Keratinocyte (primary cell): ENCODE results near the gene PPP1CB. TPM values are rescaled to one million over a fixed set of nuclear protein-coding genes. Genes with fewer than 3 reads are reported as not detected.
A peak's percentile ranks its signal among the peaks of the same experiment; 100 is the strongest.

Source experiments
- DNase-seq: peaks from one replicate; pipeline ENCODE4 v3.0.0-alpha.2; 2011; ENCODE audit warnings: low read depth, missing footprints, low spot score
- FAIRE-seq: peaks from 2 replicates; lab custom pipeline; 2011; peaks lifted over from hg19 to GRCh38; lab: Jason Lieb, UNC
- H2AFZ ChIP-seq: 2 replicates; pipeline ENCODE4 v1.6.0; 2012; ENCODE audit warnings: low read length, control low read depth, inconsistent platforms; ENCODE audit not compliant: control insufficient read depth
- H3K27ac ChIP-seq: 2 replicates; pipeline ENCODE4 v1.5.1; 2011; ENCODE audit warnings: low read length; ENCODE audit not compliant: control insufficient read depth, insufficient read depth
- H3K27me3 ChIP-seq: 3 replicates; pipeline ENCODE4 v1.6.0; 2011; ENCODE audit warnings: low read length; ENCODE audit not compliant: control insufficient read depth, insufficient read depth; ENCODE audit errors: extremely low read depth
- H3K36me3 ChIP-seq, 2 experiments: 2 replicates in 1 of 2; 3 replicates in 1 of 2; pipeline ENCODE4 v1.5.1; 2011; ENCODE audit warnings: low read length in 2 of 2, mild to moderate bottlenecking in 1 of 2; ENCODE audit not compliant: control insufficient read depth in 2 of 2, insufficient read depth in 2 of 2; ENCODE audit errors: extremely low read depth in 1 of 2
- H3K4me1 ChIP-seq: 3 replicates; pipeline ENCODE4 v1.5.1; 2011; ENCODE audit warnings: low read length; ENCODE audit not compliant: control insufficient read depth, insufficient read depth; ENCODE audit errors: extremely low read depth
- H3K4me2 ChIP-seq: 3 replicates; pipeline ENCODE4 v1.6.0; 2011; ENCODE audit warnings: low read depth, low read length; ENCODE audit not compliant: control insufficient read depth, insufficient read depth; ENCODE audit errors: extremely low read depth
- H3K4me3 ChIP-seq, 3 experiments: fragments of 200-600 bp in 1 of 3; sonication (generic) in 1 of 3; 2 replicates in 2 of 3; 3 replicates in 1 of 3; pipeline ENCODE4 v1.5.1; 2011 to 2016; ENCODE audit warnings: low read length in 3 of 3, mild to moderate bottlenecking in 3 of 3, control low read depth in 2 of 3, inconsistent platforms in 1 of 3, low read depth in 1 of 3, mixed read lengths in 1 of 3, mixed run types in 1 of 3, moderate library complexity in 1 of 3; ENCODE audit not compliant: control insufficient read depth in 2 of 3, insufficient read depth in 2 of 3; ENCODE audit errors: extremely low read depth in 1 of 3
- H3K79me2 ChIP-seq: 2 replicates; pipeline ENCODE4 v1.6.0; 2012; ENCODE audit warnings: low read length; ENCODE audit not compliant: control insufficient read depth, insufficient read depth
- H3K9ac ChIP-seq: 3 replicates; pipeline ENCODE4 v1.6.0; 2011; ENCODE audit warnings: low read length; ENCODE audit not compliant: control insufficient read depth, insufficient read depth; ENCODE audit errors: extremely low read depth
- H3K9me1 ChIP-seq: 3 replicates; pipeline ENCODE4 v1.6.0; 2011; ENCODE audit warnings: low read length; ENCODE audit not compliant: control insufficient read depth, insufficient read depth; ENCODE audit errors: extremely low read depth
- H3K9me3 ChIP-seq: 2 replicates; pipeline ENCODE4 v1.5.1; 2012; ENCODE audit warnings: low read depth, low read length; ENCODE audit not compliant: control insufficient read depth
- H4K20me1 ChIP-seq: 3 replicates; pipeline ENCODE4 v1.6.0; 2011; ENCODE audit warnings: low read length; ENCODE audit not compliant: control insufficient read depth, insufficient read depth; ENCODE audit errors: extremely low read depth
- EZH2 ChIP-seq: IDR thresholded peaks from one replicate; pipeline ENCODE4 v1.6.1; 2012; ENCODE audit warnings: inconsistent platforms, mild to moderate bottlenecking, low read length, moderate library complexity
- dilution Hi-C: fragments of 300-500 bp; cut with MboI; formaldehyde crosslinking; loops from one replicate; pipeline ENCODE4 v1.7.0; 2020; ENCODE audit warnings: low sequenced_read_pairs; ENCODE audit not compliant: extremely low pct_ligation_motif_present
- polyA plus RNA-seq, 5 experiments: library from polyadenylated mRNA; depleted of rRNA in 3 of 5; stranded (reverse) in 3 of 5; stranded (forward) in 1 of 5; unstranded in 1 of 5; fragments of >200 nt; gene quantifications; 1 replicate in 1 of 5; 2 replicates in 3 of 5; 3 replicates in 1 of 5; pipeline versions ENCODE4 v1.2.1 to v1.2.3, GENCODE V29; 2011 to 2012; ENCODE audit warnings: missing spikeins in 2 of 5, low read depth in 1 of 5, low replicate concordance in 1 of 5
- TF ChIP-seq, protein P1 (sequence below), 3 experiments: IDR thresholded peaks in 1 of 3; conservative IDR thresholded peaks in 1 of 3; optimal IDR thresholded peaks in 1 of 3; 2 replicates in 2 of 3; 3 replicates in 1 of 3; pipeline versions ENCODE3 to v1.5.1; 2011; ENCODE audit warnings: low read length in 3 of 3, mild to moderate bottlenecking in 3 of 3, moderate library complexity in 2 of 3, control low read depth in 1 of 3, inconsistent platforms in 1 of 3; ENCODE audit not compliant: insufficient read depth in 2 of 3; ENCODE audit errors: extremely low read depth in 1 of 3

PPP1CB gene
- polyA plus RNA-seq, 1 donor (not counting 4 experiments of a cell fraction or from before 2014, with no cell fraction given), result 157 TPM

DNA sequence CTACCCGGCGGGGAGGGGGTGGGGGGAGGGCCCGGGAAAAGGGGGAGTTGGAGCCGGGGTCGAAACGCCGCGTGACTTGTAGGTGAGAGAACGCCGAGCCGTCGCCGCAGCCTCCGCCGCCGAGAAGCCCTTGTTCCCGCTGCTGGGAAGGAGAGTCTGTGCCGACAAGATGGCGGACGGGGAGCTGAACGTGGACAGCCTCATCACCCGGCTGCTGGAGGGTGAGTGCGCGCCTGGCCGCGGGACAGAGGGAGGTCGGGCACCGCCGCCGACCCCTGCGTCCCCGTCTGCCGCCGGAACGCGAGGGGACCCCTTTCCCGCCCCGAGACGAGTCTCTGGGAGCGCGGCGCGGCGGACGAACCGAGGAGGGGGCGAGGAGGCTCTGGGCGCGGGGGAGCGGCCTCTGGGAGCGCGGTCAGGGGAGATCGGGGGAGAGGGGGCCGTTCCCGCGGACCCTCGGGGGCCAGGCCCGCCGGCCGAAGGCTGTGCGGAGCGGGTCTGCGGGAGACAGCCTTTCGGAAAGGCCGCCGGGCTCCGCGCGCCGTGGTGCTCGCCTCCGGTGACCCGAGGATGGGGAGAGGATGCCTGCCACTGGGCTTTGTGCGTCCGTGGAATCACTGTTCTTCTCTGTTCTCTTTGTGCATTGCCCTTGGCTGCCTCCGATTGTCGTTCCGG lies 463 bp downstream of the PPP1CB start:
- H3K4me1 ChIP-seq, result peaks cover 39% of the 10 kb centered on the region
- no peaks in the 10 kb centered on the region for H3K9me1 ChIP-seq
- H3K9me3 ChIP-seq, result no peaks in the 10 kb centered on the region
- FAIRE-seq (no peak), DNase-seq (no peak)
- peak overlapping the region; percentile 65 for H2AFZ ChIP-seq
- peaks cover 53% of the 10 kb centered on the region for H3K79me2 ChIP-seq
- peaks cover 21% of the 10 kb centered on the region for H4K20me1 ChIP-seq
- H3K36me3 ChIP-seq, result peaks cover 0 to 4% of the 10 kb centered on the region in 2 experiments
- peak overlapping the region; percentile 99 for H3K9ac ChIP-seq
- dilution Hi-C loops, result no loop called here
- H3K27me3 ChIP-seq, result no peaks in the 10 kb centered on the region
- peak overlapping the region; percentile 92 to 98 (median 98) for H3K4me3 ChIP-seq
- peak overlapping the region; percentile 96 for H3K27ac ChIP-seq
- TF ChIP-seq EZH2, result no peak
- TF ChIP-seq, protein P1, sequence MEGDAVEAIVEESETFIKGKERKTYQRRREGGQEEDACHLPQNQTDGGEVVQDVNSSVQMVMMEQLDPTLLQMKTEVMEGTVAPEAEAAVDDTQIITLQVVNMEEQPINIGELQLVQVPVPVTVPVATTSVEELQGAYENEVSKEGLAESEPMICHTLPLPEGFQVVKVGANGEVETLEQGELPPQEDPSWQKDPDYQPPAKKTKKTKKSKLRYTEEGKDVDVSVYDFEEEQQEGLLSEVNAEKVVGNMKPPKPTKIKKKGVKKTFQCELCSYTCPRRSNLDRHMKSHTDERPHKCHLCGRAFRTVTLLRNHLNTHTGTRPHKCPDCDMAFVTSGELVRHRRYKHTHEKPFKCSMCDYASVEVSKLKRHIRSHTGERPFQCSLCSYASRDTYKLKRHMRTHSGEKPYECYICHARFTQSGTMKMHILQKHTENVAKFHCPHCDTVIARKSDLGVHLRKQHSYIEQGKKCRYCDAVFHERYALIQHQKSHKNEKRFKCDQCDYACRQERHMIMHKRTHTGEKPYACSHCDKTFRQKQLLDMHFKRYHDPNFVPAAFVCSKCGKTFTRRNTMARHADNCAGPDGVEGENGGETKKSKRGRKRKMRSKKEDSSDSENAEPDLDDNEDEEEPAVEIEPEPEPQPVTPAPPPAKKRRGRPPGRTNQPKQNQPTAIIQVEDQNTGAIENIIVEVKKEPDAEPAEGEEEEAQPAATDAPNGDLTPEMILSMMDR (optimal IDR thresholded peaks at IDR 0.05 in 1 of 3, IDR thresholded peaks at IDR 0.05 in 1 of 3, conservative IDR thresholded peaks at IDR 0.05 in 1 of 3; ENCODE audit: extremely low read depth in 1 of 3, insufficient read depth in 2 of 3, low read length in 3 of 3), result no peak
- H3K4me2 ChIP-seq, result no peak overlapping the region

DNA sequence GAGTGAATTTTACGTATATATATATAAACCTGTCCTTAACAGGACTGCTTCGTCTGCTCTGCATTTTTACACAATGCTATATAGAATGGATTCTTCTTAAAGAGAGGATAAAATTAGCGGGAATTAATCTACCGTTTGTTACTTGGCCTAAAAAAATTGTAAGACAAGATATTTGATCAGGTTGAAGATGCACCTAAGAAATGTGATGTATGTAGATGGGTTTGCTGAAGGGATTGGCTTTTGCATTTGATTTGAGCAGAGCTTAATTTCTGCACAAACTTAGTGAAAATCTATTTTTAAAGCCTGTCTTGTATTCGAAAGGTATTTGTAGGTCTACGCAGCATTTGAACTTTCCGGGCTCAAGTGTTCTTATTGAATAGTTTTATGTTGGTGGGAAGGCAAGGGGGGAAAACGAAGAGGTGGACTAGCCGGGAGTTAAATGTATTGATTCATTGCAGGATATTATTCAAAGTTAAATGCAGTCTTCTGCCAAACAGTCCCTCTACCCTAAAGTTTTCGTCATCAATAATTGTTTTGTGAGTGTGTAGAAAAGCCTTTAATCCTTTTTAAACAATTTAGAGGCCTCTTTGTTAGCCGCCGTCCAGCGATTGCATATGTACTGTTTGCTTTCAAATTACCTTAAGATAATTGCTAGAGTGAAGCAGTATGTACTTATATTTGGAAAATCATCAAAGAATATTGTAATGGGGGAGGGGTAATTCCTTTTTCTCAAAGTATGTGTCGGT lies 1.2 kb downstream of the PPP1CB start:
- Histone ChIP-seq H4K20me1 (peaks cover 26% of the 10 kb centered on the region), H3K4me3 (peak overlapping the region; percentile 92 to 98 (median 98)), H3K4me2 (peak overlapping the region; percentile 88), H3K27ac (peak overlapping the region; percentile 96), H3K9me3 (no peaks in the 10 kb centered on the region), H3K36me3 (peaks cover 0 to 4% of the 10 kb centered on the region in 2 experiments), H3K9me1 (no peaks in the 10 kb centered on the region), H2AFZ (no peak overlapping the region), H3K4me1 (peaks cover 46% of the 10 kb centered on the region), H3K79me2 (peaks cover 60% of the 10 kb centered on the region), H3K27me3 (no peaks in the 10 kb centered on the region), H3K9ac (peak overlapping the region; percentile 99)
- no peak for DNase-seq
- no peak for TF ChIP-seq EZH2
- TF ChIP-seq, protein P1 (optimal IDR thresholded peaks at IDR 0.05 in 1 of 3, IDR thresholded peaks at IDR 0.05 in 1 of 3, conservative IDR thresholded peaks at IDR 0.05 in 1 of 3; ENCODE audit: extremely low read depth in 1 of 3, insufficient read depth in 2 of 3, low read length in 3 of 3), result no peak
- dilution Hi-C loops, result no loop called here
- no peak for FAIRE-seq
